ENCODE data around the gene CSNK2A1. TPM values are rescaled to one million over a fixed set of nuclear protein-coding genes. Genes with fewer than 3 reads are reported as not detected.
"Not testable (repeated sequence)": the region's sequence is repeated elsewhere in the genome, so short reads cannot be mapped to it uniquely, and the experiment has no call there.

The CSNK2A1 gene
- total RNA-seq, 1 donor from 2014 or later, result 132 TPM

DNA sequence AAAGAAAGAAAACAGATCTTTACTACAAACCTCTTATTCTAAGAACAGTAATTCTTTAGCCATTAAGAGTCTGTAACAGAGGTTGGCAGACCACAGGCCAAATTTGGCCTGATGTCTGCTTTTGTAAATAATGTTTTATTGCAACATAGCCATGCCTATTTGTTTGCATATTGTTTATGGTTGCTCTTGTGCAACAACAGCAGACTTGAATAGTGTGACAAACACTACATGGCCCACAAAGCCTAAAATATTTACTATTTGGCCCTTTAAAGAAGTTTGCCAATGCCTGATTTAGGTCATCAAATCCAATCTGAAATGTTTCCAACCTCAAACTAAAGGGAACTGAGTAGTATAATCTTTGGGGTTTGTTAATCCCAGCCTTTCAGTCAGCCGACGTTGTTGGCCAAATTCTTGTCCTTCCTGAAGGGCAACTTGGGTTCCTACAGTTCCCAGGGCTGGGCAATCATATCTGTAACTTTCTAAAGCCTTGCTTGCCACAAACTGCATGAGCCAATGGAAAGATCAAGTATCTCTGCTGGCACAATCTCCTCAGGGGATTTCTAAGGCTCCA lies 47.4 kb downstream of the CSNK2A1 start:
- no peak for DNase-seq (ENCODE audit: extremely low read depth, low read depth, low spot score)

- no peak for DNase-seq (ENCODE audit: extremely low read depth, low read depth, low spot score)
Observed at GRCh38 chr20:492159-492558, 51.4 kb downstream of the CSNK2A1 start.

- no peak for DNase-seq (ENCODE audit: extremely low read depth, low read depth, low spot score)
Observed at GRCh38 chr20:487655-488054, 55.9 kb downstream of the CSNK2A1 start.

DNA sequence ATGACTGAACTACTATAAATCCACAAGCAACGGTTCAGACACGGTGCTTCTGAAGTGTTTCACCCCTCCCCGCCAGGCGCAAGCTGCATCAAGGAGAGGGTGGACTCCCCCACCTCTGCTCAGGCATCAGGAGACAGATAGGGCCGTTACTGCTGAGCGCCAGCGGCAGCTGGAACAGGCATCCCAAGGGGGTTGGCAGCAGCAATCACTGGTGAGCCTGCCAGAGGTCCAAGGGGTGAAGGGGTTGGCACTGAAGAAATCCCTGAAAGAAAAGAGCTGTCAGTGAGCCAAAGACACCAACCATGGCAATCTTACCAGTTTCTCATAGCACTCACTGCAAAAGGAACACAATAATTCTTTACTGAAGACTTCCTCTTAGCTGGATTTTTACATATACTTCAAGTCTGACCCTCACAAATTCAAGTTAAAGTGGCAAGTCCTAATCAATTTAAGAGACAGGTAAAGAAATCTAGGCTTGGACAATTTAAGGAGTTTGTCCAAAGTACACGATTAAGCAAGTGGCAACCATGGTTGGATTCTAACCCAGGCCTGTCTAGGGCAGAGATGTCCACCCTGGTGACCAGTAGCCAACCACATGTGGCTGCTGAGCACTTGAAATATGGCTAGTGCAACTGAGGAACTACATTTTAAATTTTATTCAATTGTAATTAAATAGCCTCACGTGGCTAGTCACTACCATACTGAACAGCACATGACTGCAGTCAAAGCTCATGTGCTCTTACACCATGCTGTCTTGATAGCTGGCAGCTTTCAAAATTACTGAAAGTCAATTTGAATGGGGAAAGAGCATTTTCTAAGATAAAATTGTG lies 59.6 kb downstream of the CSNK2A1 start:
- no peak for DNase-seq (ENCODE audit: extremely low read depth, low read depth, low spot score)

- DNase-seq (ENCODE audit: extremely low read depth, low read depth, low spot score), result no peak
Observed at GRCh38 chr20:481167-481566, 62.4 kb downstream of the CSNK2A1 start.

DNA sequence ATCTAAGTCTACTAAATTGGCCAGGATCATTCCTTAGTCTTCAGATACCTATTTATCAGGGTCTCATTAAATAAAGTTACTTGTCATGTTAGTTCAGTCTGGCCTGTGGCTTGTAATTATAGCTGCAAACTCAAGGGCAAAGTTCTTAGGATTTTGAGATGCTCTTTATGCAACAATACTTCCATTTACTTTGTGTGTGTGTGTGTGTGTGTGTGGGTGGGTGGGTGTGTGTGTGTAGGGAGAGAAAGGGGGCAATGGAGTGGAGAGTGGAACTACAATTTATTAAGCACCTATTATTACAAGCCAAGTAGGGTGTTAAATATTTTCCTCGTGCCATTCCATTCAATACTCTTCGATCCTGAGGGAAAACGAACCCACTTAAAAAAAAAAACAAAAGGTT lies 63.5 kb downstream of the CSNK2A1 start:
- no peak for DNase-seq (ENCODE audit: extremely low read depth, low read depth, low spot score)

DNA sequence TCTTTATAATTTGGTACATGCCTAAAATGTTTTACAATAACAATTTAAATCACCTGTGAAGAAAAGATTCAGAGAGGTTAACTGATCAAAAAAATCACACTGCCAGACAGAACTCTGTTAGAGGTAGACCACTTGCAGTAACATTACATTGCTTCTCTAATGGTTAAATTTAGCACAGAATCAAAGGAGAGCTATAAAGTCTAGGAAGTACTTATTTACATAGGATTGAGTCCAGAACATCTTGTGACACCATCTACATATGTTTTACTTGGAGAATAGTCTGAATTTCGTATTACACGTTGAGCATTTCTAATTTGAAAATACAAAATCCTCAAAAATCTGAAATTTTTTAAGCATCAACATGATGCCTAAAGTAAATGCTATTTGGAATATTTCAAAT lies 64.1 kb downstream of the CSNK2A1 start:
- no peak for DNase-seq (ENCODE audit: extremely low read depth, low read depth, low spot score)

DNA sequence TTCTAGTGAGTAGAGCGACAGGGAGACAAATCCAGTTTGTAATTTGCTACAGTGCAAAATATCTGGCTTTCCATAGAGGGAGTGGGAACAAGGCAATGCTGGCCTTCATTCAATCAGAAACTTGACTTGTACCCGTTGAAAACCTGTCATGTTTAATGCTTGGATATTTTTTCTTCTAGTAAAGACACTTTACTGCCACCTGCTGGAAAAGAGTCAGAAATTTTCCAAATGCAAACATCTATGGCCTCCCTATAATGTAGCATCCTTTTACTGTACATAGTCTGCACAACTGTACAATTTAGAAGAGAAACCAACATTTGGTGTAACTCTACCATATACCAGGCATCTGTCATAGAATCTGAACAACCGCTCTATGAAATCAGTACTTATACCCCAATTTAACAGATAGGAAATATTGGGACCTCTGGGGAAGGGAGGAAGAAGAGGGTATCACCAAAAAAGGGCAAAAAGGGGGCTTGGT lies 64.6 kb downstream of the CSNK2A1 start:
- DNase-seq (ENCODE audit: extremely low read depth, low read depth, low spot score), result peak; percentile 55

DNA sequence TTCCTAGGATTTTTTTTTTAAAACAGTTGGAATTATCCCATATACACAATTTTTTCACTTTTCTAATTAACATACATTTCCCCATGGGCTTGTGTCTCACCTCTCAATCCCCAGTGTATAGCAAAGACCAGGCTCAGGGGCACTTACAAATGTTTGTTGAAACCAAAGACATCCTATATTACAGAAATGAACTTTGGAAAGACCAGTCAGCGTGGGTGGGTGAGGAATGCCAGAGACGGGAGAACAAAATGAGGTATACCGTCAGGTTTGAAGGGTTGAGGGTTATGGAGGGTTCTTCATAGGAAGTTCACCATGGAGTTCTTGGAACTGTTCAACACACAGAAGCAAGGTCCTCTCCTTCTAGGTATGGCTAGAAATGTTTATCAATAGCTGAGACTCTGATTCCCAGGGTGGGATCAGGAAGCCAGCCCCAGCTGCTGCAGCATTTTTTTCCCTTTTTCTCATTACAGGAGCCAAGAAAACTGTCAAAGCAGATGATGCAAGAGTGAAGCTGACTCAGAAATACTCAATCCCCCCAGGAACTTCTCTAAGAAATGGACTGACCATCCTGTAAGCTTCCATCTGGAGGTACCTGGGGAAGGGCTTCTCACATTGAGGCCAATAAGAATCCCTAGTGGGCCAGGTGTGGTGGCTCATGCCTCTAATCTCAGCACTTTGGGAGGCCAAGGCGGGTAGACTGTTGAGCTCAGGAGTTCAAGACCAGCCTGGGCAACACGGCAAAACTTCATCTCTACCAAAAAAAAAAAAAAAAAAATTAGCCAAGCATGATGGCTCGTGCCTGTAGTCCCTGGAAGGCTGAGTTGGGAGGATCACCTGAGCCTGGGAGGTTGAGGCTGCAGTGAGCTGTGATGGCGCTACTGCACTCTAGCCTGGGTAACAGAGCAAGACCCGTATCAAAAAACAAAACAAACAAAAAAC lies 65.3 kb downstream of the CSNK2A1 start:
- DNase-seq (ENCODE audit: extremely low read depth, low read depth, low spot score), result no peak

GRCh38 chr20:476561-477249 lies 66.9 kb downstream of the CSNK2A1 start:
- not testable (repeated sequence) for DNase-seq (ENCODE audit: extremely low read depth, low read depth, low spot score)

DNA sequence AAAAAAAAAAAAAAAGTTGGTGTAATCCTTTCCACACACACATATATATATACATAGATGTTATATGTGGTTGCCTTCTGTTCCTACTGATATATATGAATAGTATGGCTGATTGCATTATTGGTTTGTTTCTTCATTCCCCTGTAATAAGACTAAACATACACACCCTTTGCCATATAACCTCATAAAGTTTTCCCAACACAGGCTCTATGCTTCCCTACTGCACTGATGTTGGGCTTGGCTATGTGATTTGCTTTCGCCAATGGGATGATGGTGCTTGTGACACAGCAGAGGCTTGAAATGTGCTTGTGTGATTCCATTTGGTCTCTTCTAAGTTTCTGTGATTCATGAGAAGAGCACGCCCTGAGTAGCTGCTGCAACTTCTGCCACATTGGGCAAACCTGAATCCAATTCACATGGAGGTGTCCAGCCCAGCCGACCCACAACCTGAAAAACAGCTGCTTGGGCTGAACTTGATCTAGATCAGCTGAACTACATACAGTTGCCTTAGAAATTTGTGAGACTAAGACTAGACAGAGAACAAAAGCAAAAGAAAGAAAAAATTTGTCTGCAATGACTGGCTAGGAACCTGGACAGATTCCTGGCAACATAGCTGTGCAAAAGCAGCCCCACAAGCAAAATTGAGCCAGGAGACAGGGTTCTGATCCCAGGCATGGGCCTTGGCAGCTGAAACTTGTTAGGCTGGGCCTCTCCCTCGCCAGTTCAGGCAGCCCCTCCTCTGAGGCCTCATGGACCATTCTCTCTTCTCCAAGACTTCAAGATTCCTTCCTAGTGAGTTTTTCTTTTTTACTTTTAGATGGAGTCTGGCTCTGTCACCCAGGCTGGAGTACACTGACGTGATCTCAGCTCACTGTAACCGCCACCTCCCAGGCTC lies 67.9 kb downstream of the CSNK2A1 start:
- DNase-seq (ENCODE audit: extremely low read depth, low read depth, low spot score), result no peak

GRCh38 chr20:474581-474980 lies 69.0 kb downstream of the CSNK2A1 start:
- no peak for DNase-seq (ENCODE audit: extremely low read depth, low read depth, low spot score)

DNA sequence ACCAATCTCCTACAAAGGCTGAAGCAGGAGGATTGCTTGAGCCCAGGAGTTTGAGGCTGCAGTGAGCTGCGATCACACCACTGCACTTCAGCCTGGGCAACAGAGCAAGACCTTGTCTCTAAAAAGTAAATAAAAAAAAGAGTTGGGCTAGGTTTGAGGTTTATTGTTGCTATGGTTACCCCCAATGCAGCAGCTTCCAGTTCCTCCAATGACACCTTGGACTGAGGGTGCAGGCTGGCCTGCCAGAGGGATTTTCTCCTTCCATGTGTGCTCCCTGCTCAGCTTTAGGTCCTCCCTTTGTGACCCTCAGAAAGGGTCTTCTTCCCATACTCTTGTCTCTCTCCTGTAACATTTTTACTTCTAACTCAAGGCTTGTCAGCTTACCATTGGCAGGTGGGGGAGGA lies 70.7 kb downstream of the CSNK2A1 start:
- DNase-seq (ENCODE audit: extremely low read depth, low read depth, low spot score), result no peak

GRCh38 chr20:472137-472846 lies 71.3 kb downstream of the CSNK2A1 start:
- DNase-seq (ENCODE audit: extremely low read depth, low read depth, low spot score), result no peak

- DNase-seq (ENCODE audit: extremely low read depth, low read depth, low spot score), result no peak
Observed at GRCh38 chr20:469746-470490, 73.7 kb downstream of the CSNK2A1 start.

DNA sequence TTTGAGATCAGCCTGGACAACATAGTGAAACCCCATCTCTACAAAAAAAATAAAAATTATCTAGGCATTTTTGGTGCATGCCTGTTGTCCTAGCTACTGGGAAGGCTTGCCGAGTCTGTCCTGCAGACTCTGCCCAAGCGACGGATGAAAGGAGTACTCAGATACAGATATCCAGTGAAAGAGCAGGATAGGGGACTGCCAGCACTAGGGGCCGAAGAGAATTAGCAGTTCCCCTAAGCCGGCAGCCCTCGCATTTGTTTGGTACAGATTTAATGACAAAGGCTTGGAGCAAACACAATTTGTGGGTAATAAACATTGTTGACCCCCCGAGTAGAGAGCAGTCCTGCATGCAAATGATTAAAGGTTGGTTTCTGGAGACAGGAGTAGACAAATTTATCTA lies 75.8 kb downstream of the CSNK2A1 start:
- no peak for DNase-seq (ENCODE audit: extremely low read depth, low read depth, low spot score)

- DNase-seq (ENCODE audit: extremely low read depth, low read depth, low spot score), result no peak
Observed at GRCh38 chr20:462199-462991, 81.2 kb downstream of the CSNK2A1 start, which contains the start of gene TBC1D20. TBC1D20 (minus strand) TSS chr20:462533; CDS start chr20:462405, 128 bp downstream.
